Endothelial cell of umbilical vein (primary cell): Measurements from ENCODE around the gene TUBA3C. TPM values are rescaled to one million over a fixed set of nuclear protein-coding genes. Genes with fewer than 3 reads are reported as not detected.

Source experiments
- BruUV-seq: library from RNA; stranded (reverse); fragments of 400-500 nt; replicated peaks from 2 replicates; lab custom pipeline; 2021; lab: Mats Ljungman, UMichigan
- CTCF ChIA-PET: fragments of 300-600, 350-600 bp; sonication (Branson Sonifier 250); formaldehyde crosslinking; loops from one replicate; lab custom pipeline; 2021; ENCODE audit warnings: antibody characterized with exemption, inconsistent platforms; lab: Charles Lee
- POLR2A ChIA-PET: fragments of 300-600, 350-600 bp; sonication (Branson Sonifier 250); formaldehyde crosslinking; loops from one replicate; lab custom pipeline; 2021; ENCODE audit warnings: antibody characterized with exemption, inconsistent platforms; lab: Charles Lee
- DNase-seq: peaks from one replicate; pipeline ENCODE4 v3.0.0-alpha.2; 2011; ENCODE audit warnings: low read depth, low spot score
- FAIRE-seq: peaks from 2 replicates; lab custom pipeline; 2011; peaks lifted over from hg19 to GRCh38; lab: Jason Lieb, UNC
- H2AFZ ChIP-seq: 2 replicates; pipeline ENCODE4 v1.6.0; 2012; ENCODE audit warnings: low read depth, low read length, control low read depth, inconsistent platforms
- H3K27ac ChIP-seq: 2 replicates; pipeline ENCODE4 v1.5.1; 2011; ENCODE audit warnings: low read depth, mild to moderate bottlenecking, control low read depth, low read length, moderate library complexity; ENCODE audit not compliant: insufficient read depth
- H3K27me3 ChIP-seq, 2 experiments: 2 replicates each; pipeline versions ENCODE4 v1.6.0 to v1.6.1; 2011; ENCODE audit warnings: low read length in 2 of 2, mixed read lengths in 1 of 2; ENCODE audit not compliant: control insufficient read depth in 2 of 2, insufficient read depth in 2 of 2
- H3K36me3 ChIP-seq, 2 experiments: 2 replicates in 1 of 2; 3 replicates in 1 of 2; pipeline ENCODE4 v1.5.1; 2011; ENCODE audit warnings: low read length in 2 of 2, mild to moderate bottlenecking in 1 of 2, moderate library complexity in 1 of 2; ENCODE audit not compliant: control insufficient read depth in 2 of 2, insufficient read depth in 2 of 2; ENCODE audit errors: extremely low read depth in 1 of 2
- H3K4me1 ChIP-seq: 3 replicates; pipeline ENCODE4 v1.5.1; 2011; ENCODE audit warnings: mild to moderate bottlenecking, low read length; ENCODE audit not compliant: control insufficient read depth, insufficient read depth; ENCODE audit errors: extremely low read depth
- H3K4me2 ChIP-seq: 2 replicates; pipeline ENCODE4 v1.6.1; 2011; ENCODE audit warnings: low read length, control low read depth, mixed read lengths; ENCODE audit not compliant: insufficient read depth
- H3K4me3 ChIP-seq, 3 experiments: fragments of 200-600 bp in 1 of 3; sonication (generic), shearing (Covaris generic) in 1 of 3; replicated peaks in 1 of 3; 2 replicates each; pipeline ENCODE4 v1.5.1; 2011 to 2016; ENCODE audit warnings: control low read depth in 3 of 3, low read length in 3 of 3, mild to moderate bottlenecking in 2 of 3, inconsistent platforms in 1 of 3, low read depth in 1 of 3, moderate library complexity in 1 of 3; ENCODE audit not compliant: insufficient read depth in 1 of 3
- H3K79me2 ChIP-seq: 2 replicates; pipeline ENCODE4 v1.6.0; 2012; ENCODE audit warnings: low read length, inconsistent platforms; ENCODE audit not compliant: control insufficient read depth, insufficient read depth
- H3K9ac ChIP-seq: replicated peaks from 2 replicates; pipeline ENCODE3; 2011; ENCODE audit warnings: low read length, control low read depth; ENCODE audit not compliant: insufficient read depth; ENCODE audit errors: extremely low read depth
- H3K9me1 ChIP-seq: replicated peaks from 3 replicates; pipeline ENCODE4 v1.6.0; 2011; ENCODE audit warnings: mild to moderate bottlenecking, low read length; ENCODE audit not compliant: control insufficient read depth, insufficient read depth; ENCODE audit errors: extremely low read depth
- H3K9me3 ChIP-seq: replicated peaks from 2 replicates; pipeline ENCODE4 v1.5.1; 2012; ENCODE audit warnings: low read length, inconsistent platforms; ENCODE audit not compliant: control insufficient read depth, insufficient read depth
- H4K20me1 ChIP-seq: replicated peaks from 2 replicates; pipeline ENCODE3; 2011; ENCODE audit warnings: mild to moderate bottlenecking, low read length; ENCODE audit not compliant: control insufficient read depth, insufficient read depth; ENCODE audit errors: extremely low read depth
- EZH2 ChIP-seq: IDR thresholded peaks from 2 replicates; pipeline ENCODE4 v1.6.1; 2012; ENCODE audit warnings: borderline replicate concordance, low read depth, mild to moderate bottlenecking, moderate library complexity, low read length, inconsistent platforms; ENCODE audit not compliant: severe bottlenecking
- FOS ChIP-seq: IDR thresholded peaks from 2 replicates; pipeline ENCODE4 v1.6.1; 2011; ENCODE audit warnings: mild to moderate bottlenecking, low read length, moderate library complexity, borderline replicate concordance; ENCODE audit not compliant: insufficient read depth
- GATA2 ChIP-seq: IDR thresholded peaks from 2 replicates; pipeline ENCODE4 v1.7.0; 2011; ENCODE audit warnings: low read depth, mild to moderate bottlenecking, moderate library complexity, mixed read lengths, low read length; ENCODE audit not compliant: insufficient read length, insufficient read depth
- JUN ChIP-seq: IDR thresholded peaks from 2 replicates; pipeline ENCODE4 v1.6.1; 2011; ENCODE audit warnings: borderline replicate concordance, low read depth; ENCODE audit not compliant: insufficient read length, insufficient read depth
- MYC ChIP-seq: IDR thresholded peaks from one replicate; pipeline ENCODE4 v1.6.1; 2011; ENCODE audit warnings: mild to moderate bottlenecking, low read depth, low read length
- POLR2A ChIP-seq: IDR thresholded peaks from 2 replicates; pipeline ENCODE4 v1.6.1; 2012; ENCODE audit warnings: low read depth, mild to moderate bottlenecking, control low read depth, low read length
- POLR2AphosphoS5 ChIP-seq: IDR thresholded peaks from 2 replicates; pipeline ENCODE4 v1.6.1; 2012; ENCODE audit warnings: low read depth, mild to moderate bottlenecking, control low read depth, low read length, moderate library complexity; ENCODE audit not compliant: insufficient read depth
- dilution Hi-C: fragments of 300-500 bp; cut with MboI; formaldehyde crosslinking; loops from one replicate; pipeline ENCODE4 v1.15.0; 2019; ENCODE audit warnings: low sequenced_read_pairs; ENCODE audit not compliant: extremely low pct_ligation_motif_present
- intact Hi-C: fragments of 100-400 bp; cut with micrococcal nuclease; formaldehyde crosslinking; loops from one replicate; pipeline ENCODE4 v1.10.0; 2022
- polyA plus RNA-seq, 4 experiments: library from polyadenylated mRNA; depleted of rRNA in 3 of 4; stranded (reverse) in 3 of 4; unstranded in 1 of 4; fragments of >200 nt; gene quantifications; 2 replicates each; pipeline versions ENCODE4 v1.2.1 to v1.2.3, GENCODE V29; 2011 to 2012; ENCODE audit warnings: missing spikeins in 1 of 4
- total RNA-seq: library from RNA; stranded (reverse); gene quantifications from 2 replicates; pipeline ENCODE4 v1.2.3, GENCODE V29; 2021
- TF ChIP-seq, protein P1 (sequence below), 2 donors: IDR thresholded peaks; 1 replicate in 1 of 2; 2 replicates in 1 of 2; pipeline ENCODE4 v1.5.1; 2011; ENCODE audit warnings: low read length in 2 of 2, mild to moderate bottlenecking in 2 of 2, moderate library complexity in 2 of 2, control low read depth in 1 of 2, inconsistent platforms in 1 of 2, low read depth in 1 of 2; ENCODE audit not compliant: insufficient read depth in 1 of 2; ENCODE audit errors: extremely low read depth in 1 of 2
- TF ChIP-seq, protein P2 (sequence below): IDR thresholded peaks from 2 replicates; pipeline ENCODE4 v1.6.1; 2011; ENCODE audit not compliant: insufficient read depth, insufficient read length

Gene TUBA3C
- total and polyA plus RNA-seq, 2 donors (not counting 3 experiments of a cell fraction or from before 2014, with no cell fraction given), result not detected

DNA sequence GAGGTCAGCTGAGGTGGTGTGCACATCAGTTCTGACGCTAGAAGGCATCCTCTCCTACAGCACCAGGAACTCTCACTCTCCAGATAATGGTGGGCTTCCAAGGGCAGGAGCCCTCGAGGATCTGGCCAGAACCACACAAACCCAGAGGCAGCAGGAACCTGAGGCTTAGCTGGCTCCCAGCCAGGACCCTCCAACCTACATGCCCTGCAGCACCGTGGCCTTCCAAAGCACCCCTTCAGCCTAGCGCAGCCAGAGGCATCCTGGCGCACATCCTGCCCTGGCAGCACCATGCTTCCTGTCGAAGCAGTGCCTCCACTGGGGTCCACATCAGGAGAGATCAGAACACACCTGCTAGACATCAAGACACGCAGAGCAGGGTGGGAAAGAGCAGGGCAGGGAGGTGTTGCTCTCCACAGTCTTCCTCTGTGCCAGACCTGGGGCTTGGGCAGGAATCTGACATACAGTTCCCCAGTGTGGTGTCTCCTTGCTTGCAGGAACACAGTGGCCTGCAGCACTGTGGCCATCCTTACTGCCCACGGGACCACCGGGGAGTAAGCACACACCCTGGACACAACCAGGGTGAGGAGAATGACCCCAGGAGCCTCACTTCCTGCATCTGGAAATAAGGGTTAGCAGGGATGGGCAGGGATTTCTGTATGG lies 21.7 kb downstream of the TUBA3C start:
- Histone ChIP-seq H3K27ac (no peak overlapping the region), H3K9me3 (peaks cover 15% of the 10 kb centered on the region), H4K20me1 (no peaks in the 10 kb centered on the region), H3K79me2 (no peaks in the 10 kb centered on the region), H3K9ac (no peak overlapping the region), H3K4me1 (no peaks in the 10 kb centered on the region), H3K4me2 (no peak overlapping the region), H3K36me3 (no peaks in the 10 kb centered on the region), H3K27me3 (no peaks in the 10 kb centered on the region), H3K4me3 (no peak overlapping the region), H2AFZ (no peak overlapping the region), H3K9me1 (no peaks in the 10 kb centered on the region)
- ChIA-PET CTCF (no interaction called here), POLR2A (no interaction called here)
- DNase-seq (no peak), FAIRE-seq (no peak)
- dilution Hi-C loops, result no loop called here
- BruUV-seq, result no TSS peak
- intact Hi-C loops, result no loop called here
- no peak for TF ChIP-seq MYC
- no peak for TF ChIP-seq JUN
- TF ChIP-seq POLR2A, result no peak
- TF ChIP-seq GATA2, result no peak
- no peak for TF ChIP-seq POLR2AphosphoS5
- TF ChIP-seq FOS, result no peak
- TF ChIP-seq EZH2, result no peak
- TF ChIP-seq, protein P1, sequence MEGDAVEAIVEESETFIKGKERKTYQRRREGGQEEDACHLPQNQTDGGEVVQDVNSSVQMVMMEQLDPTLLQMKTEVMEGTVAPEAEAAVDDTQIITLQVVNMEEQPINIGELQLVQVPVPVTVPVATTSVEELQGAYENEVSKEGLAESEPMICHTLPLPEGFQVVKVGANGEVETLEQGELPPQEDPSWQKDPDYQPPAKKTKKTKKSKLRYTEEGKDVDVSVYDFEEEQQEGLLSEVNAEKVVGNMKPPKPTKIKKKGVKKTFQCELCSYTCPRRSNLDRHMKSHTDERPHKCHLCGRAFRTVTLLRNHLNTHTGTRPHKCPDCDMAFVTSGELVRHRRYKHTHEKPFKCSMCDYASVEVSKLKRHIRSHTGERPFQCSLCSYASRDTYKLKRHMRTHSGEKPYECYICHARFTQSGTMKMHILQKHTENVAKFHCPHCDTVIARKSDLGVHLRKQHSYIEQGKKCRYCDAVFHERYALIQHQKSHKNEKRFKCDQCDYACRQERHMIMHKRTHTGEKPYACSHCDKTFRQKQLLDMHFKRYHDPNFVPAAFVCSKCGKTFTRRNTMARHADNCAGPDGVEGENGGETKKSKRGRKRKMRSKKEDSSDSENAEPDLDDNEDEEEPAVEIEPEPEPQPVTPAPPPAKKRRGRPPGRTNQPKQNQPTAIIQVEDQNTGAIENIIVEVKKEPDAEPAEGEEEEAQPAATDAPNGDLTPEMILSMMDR (IDR thresholded peaks at IDR 0.05; ENCODE audit: extremely low read depth in 1 of 2, insufficient read depth in 1 of 2, low read depth in 1 of 2, low read length in 2 of 2), result no peak
- TF ChIP-seq, protein P2, sequence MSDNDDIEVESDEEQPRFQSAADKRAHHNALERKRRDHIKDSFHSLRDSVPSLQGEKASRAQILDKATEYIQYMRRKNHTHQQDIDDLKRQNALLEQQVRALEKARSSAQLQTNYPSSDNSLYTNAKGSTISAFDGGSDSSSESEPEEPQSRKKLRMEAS, result no peak
